Neural cell (in vitro differentiated cells): ENCODE measurements around the gene DUSP22.
"Not testable (repeated sequence)": the region's sequence is repeated elsewhere in the genome, so short reads cannot be mapped to it uniquely, and the experiment has no call there.

Experiments used
- EP300 ChIP-seq: fragments of 450-650 bp; conservative IDR thresholded peaks from 2 replicates; pipeline ENCODE4 v1.6.1; 2014; ENCODE audit warnings: antibody characterized with exemption, mild to moderate bottlenecking, moderate library complexity; ENCODE audit not compliant: poor library complexity, severe bottlenecking
- EZH2 ChIP-seq: fragments of 200-600, 300-800 bp; shearing (Covaris generic), sonication (generic); IDR thresholded peaks from 2 replicates; pipeline ENCODE4 v1.6.1; 2014; ENCODE audit warnings: antibody characterized with exemption, low read length, borderline replicate concordance, mild to moderate bottlenecking; ENCODE audit not compliant: insufficient read depth, poor library complexity, severe bottlenecking
- MXI1 ChIP-seq: fragments of 450-650 bp; conservative IDR thresholded peaks from 2 replicates; pipeline ENCODE4 v1.6.1; 2014; ENCODE audit warnings: antibody characterized with exemption, mild to moderate bottlenecking; ENCODE audit not compliant: poor library complexity, severe bottlenecking
- POLR2AphosphoS5 ChIP-seq: IDR thresholded peaks from 2 replicates; pipeline ENCODE4 v1.6.1; 2012
- RAD21 ChIP-seq: fragments of 450-650 bp; conservative IDR thresholded peaks from 2 replicates; pipeline ENCODE4 v1.6.1; 2014; ENCODE audit warnings: antibody characterized with exemption, mild to moderate bottlenecking, moderate library complexity
- SMC3 ChIP-seq: fragments of 450-650 bp; conservative IDR thresholded peaks from 2 replicates; pipeline ENCODE4 v1.6.1; 2014; ENCODE audit warnings: antibody characterized with exemption, mild to moderate bottlenecking, moderate library complexity; ENCODE audit not compliant: poor library complexity
- TAF1 ChIP-seq: IDR thresholded peaks from 2 replicates; pipeline ENCODE4 v1.6.1; 2012; ENCODE audit warnings: low read depth
- TF ChIP-seq, protein P1 (sequence below): fragments of 450-650 bp; IDR thresholded peaks from 2 replicates; pipeline ENCODE4 v1.5.1; 2014; ENCODE audit warnings: antibody characterized with exemption, mild to moderate bottlenecking, moderate library complexity; ENCODE audit not compliant: poor library complexity, severe bottlenecking
- TF ChIP-seq, protein P2 (sequence below): IDR thresholded peaks from 2 replicates; pipeline ENCODE4 v1.6.1; 2012; ENCODE audit warnings: borderline replicate concordance

DNA sequence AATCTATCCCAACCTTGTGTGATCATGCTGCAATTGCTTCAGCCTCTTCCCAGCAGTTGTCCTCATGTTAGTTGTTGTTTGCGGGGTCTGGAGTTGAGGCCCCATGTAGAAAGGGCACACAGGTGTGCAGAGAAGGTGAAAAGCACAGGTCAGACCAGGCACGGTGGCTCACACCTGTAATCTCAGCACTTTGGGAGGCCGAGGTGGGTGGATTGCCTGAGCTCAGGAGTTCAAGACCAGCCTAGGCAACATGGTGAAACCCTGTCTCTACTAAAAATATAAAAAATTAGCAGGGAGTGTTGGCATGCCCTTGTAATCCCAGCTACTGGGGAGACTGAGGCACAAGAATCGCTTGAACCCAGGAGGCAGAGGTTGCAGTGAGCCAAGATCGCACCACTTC is 6.4 kb upstream of the DUSP22 start:
- not testable (repeated sequence) for TF ChIP-seq EP300, POLR2AphosphoS5, RAD21, EZH2, MXI1, TAF1, SMC3
- TF ChIP-seq, protein P1, sequence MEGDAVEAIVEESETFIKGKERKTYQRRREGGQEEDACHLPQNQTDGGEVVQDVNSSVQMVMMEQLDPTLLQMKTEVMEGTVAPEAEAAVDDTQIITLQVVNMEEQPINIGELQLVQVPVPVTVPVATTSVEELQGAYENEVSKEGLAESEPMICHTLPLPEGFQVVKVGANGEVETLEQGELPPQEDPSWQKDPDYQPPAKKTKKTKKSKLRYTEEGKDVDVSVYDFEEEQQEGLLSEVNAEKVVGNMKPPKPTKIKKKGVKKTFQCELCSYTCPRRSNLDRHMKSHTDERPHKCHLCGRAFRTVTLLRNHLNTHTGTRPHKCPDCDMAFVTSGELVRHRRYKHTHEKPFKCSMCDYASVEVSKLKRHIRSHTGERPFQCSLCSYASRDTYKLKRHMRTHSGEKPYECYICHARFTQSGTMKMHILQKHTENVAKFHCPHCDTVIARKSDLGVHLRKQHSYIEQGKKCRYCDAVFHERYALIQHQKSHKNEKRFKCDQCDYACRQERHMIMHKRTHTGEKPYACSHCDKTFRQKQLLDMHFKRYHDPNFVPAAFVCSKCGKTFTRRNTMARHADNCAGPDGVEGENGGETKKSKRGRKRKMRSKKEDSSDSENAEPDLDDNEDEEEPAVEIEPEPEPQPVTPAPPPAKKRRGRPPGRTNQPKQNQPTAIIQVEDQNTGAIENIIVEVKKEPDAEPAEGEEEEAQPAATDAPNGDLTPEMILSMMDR: not testable (repeated sequence)
- TF ChIP-seq, protein P2, sequence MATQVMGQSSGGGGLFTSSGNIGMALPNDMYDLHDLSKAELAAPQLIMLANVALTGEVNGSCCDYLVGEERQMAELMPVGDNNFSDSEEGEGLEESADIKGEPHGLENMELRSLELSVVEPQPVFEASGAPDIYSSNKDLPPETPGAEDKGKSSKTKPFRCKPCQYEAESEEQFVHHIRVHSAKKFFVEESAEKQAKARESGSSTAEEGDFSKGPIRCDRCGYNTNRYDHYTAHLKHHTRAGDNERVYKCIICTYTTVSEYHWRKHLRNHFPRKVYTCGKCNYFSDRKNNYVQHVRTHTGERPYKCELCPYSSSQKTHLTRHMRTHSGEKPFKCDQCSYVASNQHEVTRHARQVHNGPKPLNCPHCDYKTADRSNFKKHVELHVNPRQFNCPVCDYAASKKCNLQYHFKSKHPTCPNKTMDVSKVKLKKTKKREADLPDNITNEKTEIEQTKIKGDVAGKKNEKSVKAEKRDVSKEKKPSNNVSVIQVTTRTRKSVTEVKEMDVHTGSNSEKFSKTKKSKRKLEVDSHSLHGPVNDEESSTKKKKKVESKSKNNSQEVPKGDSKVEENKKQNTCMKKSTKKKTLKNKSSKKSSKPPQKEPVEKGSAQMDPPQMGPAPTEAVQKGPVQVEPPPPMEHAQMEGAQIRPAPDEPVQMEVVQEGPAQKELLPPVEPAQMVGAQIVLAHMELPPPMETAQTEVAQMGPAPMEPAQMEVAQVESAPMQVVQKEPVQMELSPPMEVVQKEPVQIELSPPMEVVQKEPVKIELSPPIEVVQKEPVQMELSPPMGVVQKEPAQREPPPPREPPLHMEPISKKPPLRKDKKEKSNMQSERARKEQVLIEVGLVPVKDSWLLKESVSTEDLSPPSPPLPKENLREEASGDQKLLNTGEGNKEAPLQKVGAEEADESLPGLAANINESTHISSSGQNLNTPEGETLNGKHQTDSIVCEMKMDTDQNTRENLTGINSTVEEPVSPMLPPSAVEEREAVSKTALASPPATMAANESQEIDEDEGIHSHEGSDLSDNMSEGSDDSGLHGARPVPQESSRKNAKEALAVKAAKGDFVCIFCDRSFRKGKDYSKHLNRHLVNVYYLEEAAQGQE: not testable (repeated sequence)
